ENCODE results near the gene VMAC. TPM values are rescaled to one million over a fixed set of nuclear protein-coding genes. Genes with fewer than 3 reads are reported as not detected.
A peak's percentile ranks its signal among the peaks of the same experiment; 100 is the strongest.

Gene VMAC
- total RNA-seq, 2 experiments from 2014 or later = 23.4 to 25.3 TPM

DNA sequence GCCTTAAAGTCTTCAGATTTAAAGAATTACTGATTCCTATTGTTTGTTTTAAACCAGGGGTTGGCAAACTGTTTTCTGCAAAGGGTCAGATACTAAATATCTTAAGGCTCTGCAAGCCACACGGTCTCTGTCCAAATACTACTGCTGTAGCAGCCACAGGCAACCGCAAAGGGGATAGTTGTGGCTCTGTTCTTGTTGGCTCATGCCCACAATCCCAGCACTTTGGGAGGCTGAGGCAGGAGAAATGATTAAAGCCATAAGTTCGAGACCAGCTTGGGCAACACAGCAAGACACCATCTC is 50.9 kb downstream of the VMAC start:
- H3K27ac Mint-ChIP-seq = peak overlapping the region; percentile 98
- H3K36me3 Mint-ChIP-seq (ENCODE audit: low read depth) = peaks cover 24% of the 10 kb centered on the region
- ATAC-seq (ENCODE audit: poor library complexity) (no peak), DNase-seq (no peak)
- CTCF ChIA-PET = interaction anchor here (2.4 kb wide), 1 partner anchor 13 kb away, joined by 8 read pairs; no protein-coding TSS in a partner anchor
- Histone ChIP-seq H3K27me3 (ENCODE audit: control insufficient read depth in 1 of 2, insufficient read depth in 2 of 2, low read length in 2 of 2) (no peaks in the 10 kb centered on the region), H3K9me3 (ENCODE audit: control insufficient read depth in 1 of 2, insufficient read depth in 1 of 2, low read length in 2 of 2) (no peaks in the 10 kb centered on the region), H3K36me3 (ENCODE audit: insufficient read depth, low read length) (peaks cover 21% of the 10 kb centered on the region), H3K4me3 (ENCODE audit: low read length) (no peak overlapping the region), H3K27ac (ENCODE audit: low read depth in 1 of 2, low read length in 2 of 2) (no peak overlapping the region), H3K4me1 (ENCODE audit: insufficient read depth, low read length) (peaks cover 88% of the 10 kb centered on the region)
- POLR2A ChIA-PET = interaction anchor here (2.1 kb wide), 1 partner anchor 51 kb away, joined by 8 read pairs; the partner anchor contains the start of genes NDUFA11 and VMAC
- peak overlapping the region; percentile 20 for H3K4me3 Mint-ChIP-seq
- no peak for TF ChIP-seq CTCF (IDR thresholded peaks at IDR 0.05)
- intact Hi-C loops (cut with DNase I, micrococcal nuclease) = no loop called here
- no peaks in the 10 kb centered on the region for H3K9me3 Mint-ChIP-seq
- no peaks in the 10 kb centered on the region for H3K27me3 Mint-ChIP-seq
- H3K4me1 Mint-ChIP-seq (ENCODE audit: low read depth) = peaks cover 94% of the 10 kb centered on the region

DNA sequence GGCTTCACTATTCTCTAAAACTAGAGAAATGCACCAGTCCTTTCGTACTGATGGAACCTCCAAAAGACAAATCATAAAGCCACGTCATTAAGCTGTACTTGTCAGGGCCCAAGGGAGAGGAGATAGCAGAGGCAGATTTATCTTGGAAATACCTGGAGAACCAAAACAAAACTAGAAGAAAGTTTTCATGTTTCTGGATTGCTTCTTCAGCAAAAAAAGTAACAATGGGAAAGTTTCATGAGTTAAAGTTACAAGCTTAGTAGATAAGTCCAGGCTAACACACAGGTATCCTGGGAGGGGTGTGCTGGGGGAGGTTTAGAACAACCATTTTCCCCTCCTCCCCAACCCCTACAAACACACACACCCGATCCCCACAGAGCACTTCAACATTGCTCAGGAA is 51.7 kb downstream of the VMAC start:
- Histone ChIP-seq H3K27ac (ENCODE audit: low read depth in 1 of 2, low read length in 2 of 2) (no peak overlapping the region), H3K4me3 (ENCODE audit: low read length) (no peak overlapping the region), H3K9me3 (ENCODE audit: control insufficient read depth in 1 of 2, insufficient read depth in 1 of 2, low read length in 2 of 2) (no peaks in the 10 kb centered on the region), H3K36me3 (ENCODE audit: insufficient read depth, low read length) (peaks cover 17% of the 10 kb centered on the region), H3K4me1 (ENCODE audit: insufficient read depth, low read length) (peaks cover 88% of the 10 kb centered on the region), H3K27me3 (ENCODE audit: control insufficient read depth in 1 of 2, insufficient read depth in 2 of 2, low read length in 2 of 2) (no peaks in the 10 kb centered on the region)
- CTCF ChIA-PET = interaction anchor here (2.4 kb wide), 1 partner anchor 12 kb away, joined by 8 read pairs; no protein-coding TSS in a partner anchor
- peaks cover 24% of the 10 kb centered on the region for H3K36me3 Mint-ChIP-seq (ENCODE audit: low read depth)
- peak overlapping the region; percentile 98 for H3K27ac Mint-ChIP-seq
- H3K4me1 Mint-ChIP-seq (ENCODE audit: low read depth) = peaks cover 93% of the 10 kb centered on the region
- ATAC-seq (ENCODE audit: poor library complexity) (no peak), DNase-seq (no peak)
- H3K27me3 Mint-ChIP-seq = no peaks in the 10 kb centered on the region
- H3K4me3 Mint-ChIP-seq = no peak overlapping the region
- TF ChIP-seq CTCF (IDR thresholded peaks at IDR 0.05) = no peak
- H3K9me3 Mint-ChIP-seq = no peaks in the 10 kb centered on the region
- intact Hi-C loops (cut with DNase I, micrococcal nuclease) = no loop called here
- POLR2A ChIA-PET = interaction anchor here (2.1 kb wide), 1 partner anchor 52 kb away, joined by 8 read pairs; the partner anchor contains the start of genes NDUFA11 and VMAC

DNA sequence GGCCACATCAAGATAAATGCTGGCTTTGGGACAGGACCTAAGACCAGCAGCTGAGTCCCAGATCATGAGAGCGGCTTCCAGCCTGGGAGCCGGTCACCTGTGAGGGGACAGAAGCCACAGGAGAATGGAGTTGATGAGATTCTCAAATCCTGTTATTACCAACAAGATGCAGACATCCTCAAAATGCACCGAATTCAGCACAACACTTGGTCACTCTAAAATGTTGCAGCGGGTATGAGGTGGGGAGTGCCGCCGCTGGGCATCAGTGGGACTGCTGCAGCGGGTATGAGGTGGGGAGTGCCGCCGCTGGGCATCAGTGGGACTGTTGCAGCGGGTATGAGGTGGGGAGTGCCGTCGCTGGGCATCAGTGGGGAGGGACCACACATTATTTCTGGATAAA is 52.1 kb downstream of the VMAC start:
- Histone ChIP-seq H3K4me1 (ENCODE audit: insufficient read depth, low read length) (peaks cover 88% of the 10 kb centered on the region), H3K36me3 (ENCODE audit: insufficient read depth, low read length) (peaks cover 17% of the 10 kb centered on the region), H3K4me3 (ENCODE audit: low read length) (no peak overlapping the region), H3K9me3 (ENCODE audit: control insufficient read depth in 1 of 2, insufficient read depth in 1 of 2, low read length in 2 of 2) (no peaks in the 10 kb centered on the region), H3K27me3 (ENCODE audit: control insufficient read depth in 1 of 2, insufficient read depth in 2 of 2, low read length in 2 of 2) (no peaks in the 10 kb centered on the region), H3K27ac (ENCODE audit: low read depth in 1 of 2, low read length in 2 of 2) (no peak overlapping the region)
- Mint-ChIP-seq H3K27ac (peak overlapping the region; percentile 98), H3K27me3 (no peaks in the 10 kb centered on the region), H3K4me1 (ENCODE audit: low read depth) (peaks cover 91% of the 10 kb centered on the region), H3K4me3 (no peak overlapping the region), H3K9me3 (no peaks in the 10 kb centered on the region), H3K36me3 (ENCODE audit: low read depth) (peaks cover 24% of the 10 kb centered on the region)
- TF ChIP-seq CTCF (IDR thresholded peaks at IDR 0.05) = no peak
- POLR2A ChIA-PET = interaction anchor here (2.1 kb wide), 1 partner anchor 52 kb away, joined by 8 read pairs; the partner anchor contains the start of genes NDUFA11 and VMAC
- intact Hi-C loops (cut with DNase I, micrococcal nuclease) = no loop called here
- DNase-seq = no peak
- CTCF ChIA-PET = interaction anchor here (2.4 kb wide), 1 partner anchor 11 kb away, joined by 8 read pairs; no protein-coding TSS in a partner anchor
- ATAC-seq (ENCODE audit: poor library complexity) = no peak

Data from CD4-positive, alpha-beta T cell (primary cell).